Stomach smooth muscle (tissue), 2 donors: ENCODE data around the gene ZNF700.
"Not testable (repeated sequence)": the region's sequence is repeated elsewhere in the genome, so short reads cannot be mapped to it uniquely, and the experiment has no call there.

Experiments
- H3K27ac ChIP-seq: one replicate; pipeline ENCODE4 v1.7.0; 2013; ENCODE audit warnings: mild to moderate bottlenecking, low read length, inconsistent platforms
- H3K27me3 ChIP-seq, 2 donors: one replicate each; pipeline ENCODE4 v1.7.0; 2013; ENCODE audit warnings: low read length in 2 of 2; ENCODE audit not compliant: insufficient read depth in 2 of 2, control insufficient read depth in 1 of 2
- H3K36me3 ChIP-seq, 2 donors: one replicate each; pipeline ENCODE4 v1.7.0; 2013; ENCODE audit warnings: low read length in 2 of 2; ENCODE audit not compliant: control insufficient read depth in 2 of 2, insufficient read depth in 2 of 2
- H3K4me1 ChIP-seq: one replicate; pipeline ENCODE4 v1.7.0; 2013; ENCODE audit warnings: low read length; ENCODE audit not compliant: control insufficient read depth, insufficient read depth
- H3K4me3 ChIP-seq, 2 donors: one replicate each; pipeline ENCODE4 v1.7.0; 2013; ENCODE audit warnings: low read length in 2 of 2
- H3K9ac ChIP-seq, 2 donors: one replicate each; pipeline ENCODE4 v1.7.0; 2013; ENCODE audit warnings: low read length in 2 of 2, mild to moderate bottlenecking in 1 of 2
- H3K9me3 ChIP-seq, 2 donors: one replicate each; pipeline ENCODE4 v1.7.0; 2013; ENCODE audit warnings: low read length in 2 of 2; ENCODE audit not compliant: control insufficient read depth in 2 of 2
- donor health status: healthy.
- donor health status: Pancreatic carcinoma.

ZNF700 gene

GRCh38 chr19:11941361-11941887 lies 16.5 kb downstream of the ZNF700 start:
- not testable (repeated sequence) for H3K27ac ChIP-seq, H3K27me3 ChIP-seq, H3K4me3 ChIP-seq, H3K9ac ChIP-seq, H3K4me1 ChIP-seq
- H3K9me3 ChIP-seq = peaks cover 32 to 34% of the 10 kb centered on the region in 2 donors
- H3K36me3 ChIP-seq = peaks cover 6 to 10% of the 10 kb centered on the region in 2 donors

- H3K27ac ChIP-seq = no peak overlapping the region
- H3K36me3 ChIP-seq = peaks cover 10 to 14% of the 10 kb centered on the region in 2 donors
- H3K9me3 ChIP-seq = peaks cover 36 to 42% of the 10 kb centered on the region in 2 donors
- no peaks in the 10 kb centered on the region for H3K4me1 ChIP-seq
- no peaks in the 10 kb centered on the region for H3K27me3 ChIP-seq
- no peak overlapping the region for H3K4me3 ChIP-seq
- no peak overlapping the region for H3K9ac ChIP-seq
These were observed 17.3 kb downstream of the ZNF700 start for GRCh38 chr19:11942008-11942842.

DNA sequence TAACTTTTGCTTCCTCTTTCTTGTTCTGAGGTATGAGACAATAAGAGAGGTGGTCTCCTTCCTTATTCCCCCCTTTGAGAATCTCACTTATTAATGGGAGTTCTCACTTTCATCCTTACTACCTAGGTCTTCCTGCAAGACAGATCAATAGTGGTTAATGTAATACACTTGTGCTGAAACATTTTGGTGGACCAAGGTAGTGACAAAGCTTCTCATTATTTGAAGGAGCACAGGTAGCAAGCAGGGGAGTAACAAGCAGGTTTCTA lies 17.9 kb downstream of the ZNF700 start:
- no peaks in the 10 kb centered on the region for H3K4me1 ChIP-seq
- peaks cover 36 to 46% of the 10 kb centered on the region in 2 donors for H3K9me3 ChIP-seq
- H3K9ac ChIP-seq = no peak overlapping the region
- H3K27ac ChIP-seq = no peak overlapping the region
- peaks cover 16 to 20% of the 10 kb centered on the region in 2 donors for H3K36me3 ChIP-seq
- H3K4me3 ChIP-seq = no peak overlapping the region
- no peaks in the 10 kb centered on the region for H3K27me3 ChIP-seq

DNA sequence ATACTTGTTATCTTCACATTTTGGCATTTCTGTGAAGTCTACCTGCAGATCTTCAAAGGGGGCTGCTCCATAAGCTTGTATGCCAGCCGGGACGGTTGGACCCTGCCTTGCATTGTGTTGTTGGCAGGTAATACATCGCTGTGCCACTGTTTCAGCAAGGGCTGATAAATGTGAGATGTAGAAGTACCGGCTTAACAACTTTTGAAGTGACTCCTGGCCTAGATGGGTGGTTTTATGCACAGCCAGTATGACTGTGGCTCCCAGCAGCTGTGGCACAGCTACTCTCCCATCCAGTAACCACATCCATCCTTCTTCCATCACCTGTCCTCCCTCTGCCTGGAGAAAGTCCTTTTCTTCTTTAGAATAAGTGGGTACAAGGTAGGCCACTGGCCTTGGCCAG lies 19.7 kb downstream of the ZNF700 start:
- no peak overlapping the region for H3K4me3 ChIP-seq

DNA sequence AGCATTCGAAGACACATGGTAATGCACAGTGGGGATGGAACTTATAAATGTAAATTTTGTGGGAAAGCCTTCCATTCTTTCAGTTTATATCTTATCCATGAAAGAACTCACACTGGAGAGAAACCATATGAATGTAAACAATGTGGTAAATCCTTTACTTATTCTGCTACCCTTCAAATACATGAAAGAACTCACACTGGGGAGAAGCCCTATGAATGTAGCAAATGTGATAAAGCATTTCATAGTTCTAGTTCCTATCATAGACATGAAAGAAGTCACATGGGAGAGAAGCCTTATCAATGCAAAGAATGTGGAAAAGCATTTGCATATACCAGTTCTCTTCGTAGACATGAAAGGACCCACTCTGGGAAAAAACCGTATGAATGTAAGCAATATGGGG lies 23.7 kb downstream of the ZNF700 start:
- no peak overlapping the region for H3K9ac ChIP-seq
- peaks cover 41 to 45% of the 10 kb centered on the region in 2 donors for H3K36me3 ChIP-seq
- peak overlapping the region in 1 of 2 donors; percentile 51 for H3K4me3 ChIP-seq
- no peaks in the 10 kb centered on the region for H3K27me3 ChIP-seq
- H3K4me1 ChIP-seq = no peaks in the 10 kb centered on the region
- peaks cover 62 to 70% of the 10 kb centered on the region in 2 donors for H3K9me3 ChIP-seq
- H3K27ac ChIP-seq = no peak overlapping the region

More for the DNA sequence above, 19.7 kb downstream of the ZNF700 start:
- Histone ChIP-seq H3K4me1 (no peaks in the 10 kb centered on the region), H3K27ac (no peak overlapping the region), H3K9me3 (peaks cover 51 to 62% of the 10 kb centered on the region in 2 donors), H3K27me3 (no peaks in the 10 kb centered on the region), H3K9ac (no peak overlapping the region), H3K36me3 (peaks cover 34 to 39% of the 10 kb centered on the region in 2 donors)

DNA sequence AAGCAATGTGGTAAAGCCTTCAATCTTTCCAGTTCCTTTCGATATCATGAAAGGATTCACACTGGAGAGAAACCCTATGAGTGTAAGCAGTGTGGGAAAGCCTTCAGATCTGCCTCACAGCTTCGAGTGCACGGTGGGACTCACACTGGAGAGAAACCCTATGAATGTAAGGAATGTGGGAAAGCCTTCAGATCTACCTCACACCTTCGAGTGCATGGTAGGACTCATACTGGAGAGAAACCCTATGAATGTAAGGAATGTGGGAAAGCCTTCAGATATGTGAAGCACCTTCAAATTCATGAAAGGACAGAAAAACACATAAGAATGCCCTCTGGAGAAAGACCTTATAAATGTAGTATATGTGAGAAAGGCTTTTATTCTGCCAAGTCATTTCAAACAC lies 24.3 kb downstream of the ZNF700 start:
- H3K4me3 ChIP-seq = peak overlapping the region; percentile 3 to 51
- H3K27me3 ChIP-seq = no peaks in the 10 kb centered on the region
- H3K9me3 ChIP-seq = peaks cover 59 to 65% of the 10 kb centered on the region in 2 donors
- no peak overlapping the region for H3K27ac ChIP-seq
- H3K4me1 ChIP-seq = no peaks in the 10 kb centered on the region
- H3K36me3 ChIP-seq = peaks cover 41 to 45% of the 10 kb centered on the region in 2 donors
- H3K9ac ChIP-seq = no peak overlapping the region

GRCh38 chr19:11949614-11950080 lies 24.7 kb downstream of the ZNF700 start:
- Histone ChIP-seq H3K9me3 (peaks cover 54 to 61% of the 10 kb centered on the region in 2 donors), H3K36me3 (peaks cover 38 to 41% of the 10 kb centered on the region in 2 donors)
- H3K27ac ChIP-seq = not testable (repeated sequence)

GRCh38 chr19:11950312-11950711 lies 25.4 kb downstream of the ZNF700 start:
- H3K36me3 ChIP-seq = peaks cover 38 to 39% of the 10 kb centered on the region in 2 donors
- H3K27me3 ChIP-seq = no peaks in the 10 kb centered on the region
- peaks cover 48 to 54% of the 10 kb centered on the region in 2 donors for H3K9me3 ChIP-seq
- no peak overlapping the region for H3K9ac ChIP-seq
- no peaks in the 10 kb centered on the region for H3K4me1 ChIP-seq
- no peak overlapping the region for H3K27ac ChIP-seq
- H3K4me3 ChIP-seq = peak overlapping the region in 1 of 2 donors; percentile 51

More at GRCh38 chr19:11949614-11950080, 24.7 kb downstream of the ZNF700 start:
- H3K4me1 ChIP-seq, H3K9ac ChIP-seq, H3K27me3 ChIP-seq: not testable (repeated sequence)
- peak overlapping the region; percentile 0 to 51 for H3K4me3 ChIP-seq

DNA sequence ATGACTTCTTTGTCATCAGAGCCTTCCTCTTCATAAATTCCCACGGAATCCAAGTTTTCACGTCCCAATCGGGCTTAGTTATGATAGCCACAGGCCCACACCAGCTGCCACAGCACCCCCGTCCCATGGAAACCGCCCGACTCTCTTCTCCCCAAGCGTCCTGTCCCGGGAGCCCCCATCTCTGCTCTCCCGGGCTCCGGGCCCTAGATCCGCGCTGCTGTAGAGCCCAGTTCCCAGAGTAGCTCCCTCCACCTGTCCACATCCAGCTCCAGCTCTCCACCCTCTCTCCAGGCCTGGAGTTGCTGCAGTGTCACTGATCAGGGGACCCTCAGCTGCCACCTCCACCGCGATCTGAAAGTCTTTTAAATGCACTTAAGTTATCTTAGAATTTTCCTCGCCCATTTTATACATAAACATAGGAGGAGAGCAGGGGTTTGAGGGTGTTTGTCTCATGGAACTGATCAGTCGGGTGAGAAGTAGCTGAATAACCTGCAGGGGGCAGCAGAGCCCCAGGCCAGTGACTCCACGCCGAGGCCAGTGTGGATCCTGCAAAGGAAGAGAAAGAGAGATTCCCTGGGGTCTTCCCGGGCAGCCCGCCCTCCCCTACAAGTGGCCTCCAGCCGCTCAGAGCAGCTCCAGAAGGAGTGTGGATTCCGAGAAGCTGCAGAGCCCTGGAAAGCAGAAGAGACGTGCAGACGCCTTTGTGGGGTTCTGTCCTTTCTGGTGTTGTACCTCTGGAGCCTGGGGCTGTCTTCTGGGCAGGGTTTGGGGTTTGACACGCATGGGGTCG lies 38.9 kb downstream of the ZNF700 start:
- Histone ChIP-seq H3K9ac (peak overlapping the region; percentile 13 to 14), H3K27ac (peak overlapping the region; percentile 96), H3K36me3 (no peaks in the 10 kb centered on the region), H3K27me3 (no peaks in the 10 kb centered on the region), H3K9me3 (no peaks in the 10 kb centered on the region), H3K4me1 (peaks cover 23% of the 10 kb centered on the region), H3K4me3 (peak overlapping the region; percentile 30 to 99)

DNA sequence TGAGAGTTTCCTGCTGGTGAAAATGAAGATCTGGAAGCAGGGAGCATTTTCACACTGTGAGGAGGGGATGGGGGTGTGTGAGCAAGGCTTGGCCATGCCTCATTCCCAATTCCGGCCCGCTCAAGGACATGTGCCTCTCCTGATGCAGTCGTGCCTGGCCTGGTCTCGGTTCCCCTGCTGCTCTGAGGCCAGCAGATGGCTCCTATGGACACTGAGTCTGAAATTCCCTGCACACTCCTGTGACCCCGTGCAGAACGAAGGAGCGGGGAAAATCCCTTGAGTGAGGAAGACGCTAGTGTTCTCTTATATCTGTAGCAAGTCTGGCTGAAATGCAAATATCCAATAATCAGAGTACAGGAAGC lies 39.6 kb downstream of the ZNF700 start:
- Histone ChIP-seq H3K4me3 (peak overlapping the region; percentile 99), H3K9ac (peak overlapping the region; percentile 83 to 95)

More for the DNA sequence above, 39.6 kb downstream of the ZNF700 start:
- H3K36me3 ChIP-seq = no peaks in the 10 kb centered on the region
- no peaks in the 10 kb centered on the region for H3K27me3 ChIP-seq
- H3K4me1 ChIP-seq = peaks cover 23% of the 10 kb centered on the region
- peak overlapping the region; percentile 96 for H3K27ac ChIP-seq
- H3K9me3 ChIP-seq = no peaks in the 10 kb centered on the region
